ENCODE measurements around the gene DYNC1H1.
"Not testable (repeated sequence)": the region's sequence is repeated elsewhere in the genome, so short reads cannot be mapped to it uniquely, and the experiment has no call there.

The DYNC1H1 gene

GRCh38 chr14:101977311-101978071 is 13.1 kb downstream of the DYNC1H1 start:
- no peak overlapping the region for H3K4me3 Mint-ChIP-seq
- no peaks in the 10 kb centered on the region for H3K27me3 Mint-ChIP-seq
- no peak overlapping the region for H3K27ac Mint-ChIP-seq
- peaks cover 77% of the 10 kb centered on the region for H3K36me3 Mint-ChIP-seq (ENCODE audit: insufficient read depth)
- DNase-seq (no peak), ATAC-seq (replicated peaks) (no peak)
- peaks cover 11 to 21% of the 10 kb centered on the region in 2 donors for H3K4me1 Mint-ChIP-seq (ENCODE audit: low read depth in 2 of 2)
- no peaks in the 10 kb centered on the region for H3K9me3 Mint-ChIP-seq

- no peak overlapping the region for H3K4me3 Mint-ChIP-seq
- DNase-seq, result no peak
- H3K36me3 Mint-ChIP-seq (ENCODE audit: insufficient read depth), result peaks cover 97% of the 10 kb centered on the region
- ATAC-seq (replicated peaks), result no peak
- peaks cover 9 to 11% of the 10 kb centered on the region in 2 donors for H3K4me1 Mint-ChIP-seq (ENCODE audit: low read depth in 2 of 2)
- no peaks in the 10 kb centered on the region for H3K9me3 Mint-ChIP-seq
- H3K27ac Mint-ChIP-seq, result peak overlapping the region in 1 of 2 donors; percentile 36
- no peaks in the 10 kb centered on the region for H3K27me3 Mint-ChIP-seq
Measured at GRCh38 chr14:101979666-101980065, 15.3 kb downstream of the DYNC1H1 start.

GRCh38 chr14:101980251-101980650 is 15.9 kb downstream of the DYNC1H1 start:
- no peak for ATAC-seq (replicated peaks)
- no peak for DNase-seq
- H3K4me3 Mint-ChIP-seq, result no peak overlapping the region
- H3K4me1 Mint-ChIP-seq (ENCODE audit: low read depth in 2 of 2), result peaks cover 4 to 6% of the 10 kb centered on the region in 2 donors
- peak overlapping the region in 1 of 2 donors; percentile 53 for H3K27ac Mint-ChIP-seq
- H3K27me3 Mint-ChIP-seq, result no peaks in the 10 kb centered on the region
- peaks cover 99% of the 10 kb centered on the region for H3K36me3 Mint-ChIP-seq (ENCODE audit: insufficient read depth)
- H3K9me3 Mint-ChIP-seq, result no peaks in the 10 kb centered on the region

GRCh38 chr14:101980700-101981099 is 16.3 kb downstream of the DYNC1H1 start:
- ATAC-seq (replicated peaks) (no peak), DNase-seq (no peak)
- no peak overlapping the region for H3K4me3 Mint-ChIP-seq
- H3K36me3 Mint-ChIP-seq (ENCODE audit: insufficient read depth), result peaks cover 99% of the 10 kb centered on the region
- no peaks in the 10 kb centered on the region for H3K27me3 Mint-ChIP-seq
- H3K4me1 Mint-ChIP-seq (ENCODE audit: low read depth in 2 of 2), result peaks cover 2 to 4% of the 10 kb centered on the region in 2 donors
- peak overlapping the region in 1 of 2 donors; percentile 53 for H3K27ac Mint-ChIP-seq
- H3K9me3 Mint-ChIP-seq, result no peaks in the 10 kb centered on the region

- Mint-ChIP-seq H3K4me3 (no peak overlapping the region), H3K9me3 (no peaks in the 10 kb centered on the region), H3K27me3 (no peaks in the 10 kb centered on the region), H3K27ac (no peak overlapping the region), H3K4me1 (ENCODE audit: low read depth in 2 of 2) (peaks cover 2 to 4% of the 10 kb centered on the region in 2 donors), H3K36me3 (ENCODE audit: insufficient read depth) (peaks cover 99% of the 10 kb centered on the region)
- ATAC-seq (replicated peaks) (no peak), DNase-seq (no peak)
Measured at GRCh38 chr14:101982621-101983020, 18.2 kb downstream of the DYNC1H1 start.

- DNase-seq; H3K4me1 Mint-ChIP-seq (ENCODE audit: low read depth in 2 of 2); H3K4me3 Mint-ChIP-seq; H3K9me3 Mint-ChIP-seq; H3K27me3 Mint-ChIP-seq; ATAC-seq (replicated peaks); H3K27ac Mint-ChIP-seq: not testable (repeated sequence)
- peaks cover 99% of the 10 kb centered on the region for H3K36me3 Mint-ChIP-seq (ENCODE audit: insufficient read depth)
Measured at GRCh38 chr14:101984831-101985230, 20.5 kb downstream of the DYNC1H1 start.

- peaks cover 99% of the 10 kb centered on the region for H3K36me3 Mint-ChIP-seq (ENCODE audit: insufficient read depth)
Measured at GRCh38 chr14:101985957-101986356, 21.6 kb downstream of the DYNC1H1 start.

GRCh38 chr14:101986953-101987352 is 22.6 kb downstream of the DYNC1H1 start:
- peaks cover 97% of the 10 kb centered on the region for H3K36me3 Mint-ChIP-seq (ENCODE audit: insufficient read depth)
- DNase-seq (no peak), ATAC-seq (replicated peaks) (no peak)
- H3K4me3 Mint-ChIP-seq, result no peak overlapping the region
- peak overlapping the region in 1 of 2 donors; percentile 70 for H3K27ac Mint-ChIP-seq
- H3K9me3 Mint-ChIP-seq, result no peaks in the 10 kb centered on the region
- peaks cover 0 to 7% of the 10 kb centered on the region in 2 donors for H3K4me1 Mint-ChIP-seq (ENCODE audit: low read depth in 2 of 2)
- H3K27me3 Mint-ChIP-seq, result no peaks in the 10 kb centered on the region

More at GRCh38 chr14:101985957-101986356, 21.6 kb downstream of the DYNC1H1 start:
- H3K9me3 Mint-ChIP-seq, result no peaks in the 10 kb centered on the region
- peaks cover 0 to 7% of the 10 kb centered on the region in 2 donors for H3K4me1 Mint-ChIP-seq (ENCODE audit: low read depth in 2 of 2)
- no peaks in the 10 kb centered on the region for H3K27me3 Mint-ChIP-seq
- no peak for DNase-seq
- peak overlapping the region in 1 of 2 donors; percentile 20 for H3K27ac Mint-ChIP-seq
- ATAC-seq (replicated peaks), result no peak
- no peak overlapping the region for H3K4me3 Mint-ChIP-seq

- ATAC-seq (replicated peaks), result no peak
- H3K27me3 Mint-ChIP-seq, result no peaks in the 10 kb centered on the region
- DNase-seq, result no peak
- H3K9me3 Mint-ChIP-seq, result no peaks in the 10 kb centered on the region
- H3K27ac Mint-ChIP-seq, result peak overlapping the region; percentile 20 to 57
- no peak overlapping the region for H3K4me3 Mint-ChIP-seq
- H3K4me1 Mint-ChIP-seq (ENCODE audit: low read depth in 2 of 2), result peaks cover 2 to 15% of the 10 kb centered on the region in 2 donors
- H3K36me3 Mint-ChIP-seq (ENCODE audit: insufficient read depth), result peaks cover 96% of the 10 kb centered on the region
Measured at GRCh38 chr14:101988377-101988776, 24.0 kb downstream of the DYNC1H1 start.

- Mint-ChIP-seq H3K9me3 (no peaks in the 10 kb centered on the region), H3K4me3 (no peak overlapping the region), H3K36me3 (ENCODE audit: insufficient read depth) (peaks cover 95% of the 10 kb centered on the region), H3K27ac (no peak overlapping the region), H3K4me1 (ENCODE audit: low read depth in 2 of 2) (peaks cover 2 to 15% of the 10 kb centered on the region in 2 donors), H3K27me3 (no peaks in the 10 kb centered on the region)
- ATAC-seq (replicated peaks) (no peak), DNase-seq (no peak)
Measured at GRCh38 chr14:101991352-101991751, 27.0 kb downstream of the DYNC1H1 start.

- H3K4me3 Mint-ChIP-seq, result no peak overlapping the region
- H3K27ac Mint-ChIP-seq, result peak overlapping the region in 1 of 2 donors; percentile 81
- H3K36me3 Mint-ChIP-seq (ENCODE audit: insufficient read depth), result peaks cover 95% of the 10 kb centered on the region
- no peaks in the 10 kb centered on the region for H3K27me3 Mint-ChIP-seq
- ATAC-seq (replicated peaks), result peak; percentile 37
- H3K4me1 Mint-ChIP-seq (ENCODE audit: low read depth in 2 of 2), result peaks cover 2 to 19% of the 10 kb centered on the region in 2 donors
- no peak for DNase-seq
- H3K9me3 Mint-ChIP-seq, result no peaks in the 10 kb centered on the region
Measured at GRCh38 chr14:101992708-101993107, 28.3 kb downstream of the DYNC1H1 start.

GRCh38 chr14:101997429-101998336 is 33.3 kb downstream of the DYNC1H1 start:
- Mint-ChIP-seq H3K36me3 (ENCODE audit: insufficient read depth) (peaks cover 95% of the 10 kb centered on the region), H3K27ac (no peak overlapping the region), H3K27me3 (no peaks in the 10 kb centered on the region), H3K4me1 (ENCODE audit: low read depth in 2 of 2) (peaks cover 0 to 7% of the 10 kb centered on the region in 2 donors), H3K9me3 (no peaks in the 10 kb centered on the region), H3K4me3 (no peak overlapping the region)
- DNase-seq (no peak), ATAC-seq (replicated peaks) (no peak)

GRCh38 chr14:102000902-102001301 is 36.5 kb downstream of the DYNC1H1 start:
- ATAC-seq (replicated peaks) (no peak), DNase-seq (no peak)
- Mint-ChIP-seq H3K4me1 (ENCODE audit: low read depth in 2 of 2) (peaks cover 0 to 5% of the 10 kb centered on the region in 2 donors), H3K27ac (no peak overlapping the region), H3K9me3 (no peaks in the 10 kb centered on the region), H3K36me3 (ENCODE audit: insufficient read depth) (peaks cover 97% of the 10 kb centered on the region), H3K4me3 (no peak overlapping the region), H3K27me3 (no peaks in the 10 kb centered on the region)
